Hematopoietic multipotent progenitor cell treated with erythropoietin and hydrocortisone succinate and interleukin-3 and kit ligand, for 17 days (in vitro differentiated cells): ENCODE data around the gene C10orf90.

Source experiments
- DNase-seq: peaks from one replicate; pipeline ENCODE4 v3.0.0-alpha.2; 2015; ENCODE audit warnings: low spot score

Gene C10orf90

DNA sequence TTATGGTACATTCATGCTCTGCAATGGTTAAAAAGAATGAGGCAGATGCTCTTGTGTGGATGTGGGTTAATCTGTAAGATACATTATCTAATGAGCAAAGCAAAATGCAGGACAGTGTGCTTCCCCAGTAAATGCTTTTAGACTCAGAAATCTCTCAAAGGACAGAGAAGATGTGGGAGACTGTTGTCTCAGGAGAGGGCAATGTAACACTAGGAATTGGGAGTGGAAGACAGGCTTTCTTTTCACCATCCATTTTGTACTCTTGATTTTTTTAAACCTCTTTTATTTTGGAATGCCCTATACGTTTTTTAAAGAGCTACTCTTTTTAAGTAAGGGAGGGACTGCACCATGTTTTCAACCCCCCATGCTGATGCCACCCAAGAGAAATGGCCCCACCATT is 204.7 kb downstream of the C10orf90 start:
- no peak for DNase-seq

DNA sequence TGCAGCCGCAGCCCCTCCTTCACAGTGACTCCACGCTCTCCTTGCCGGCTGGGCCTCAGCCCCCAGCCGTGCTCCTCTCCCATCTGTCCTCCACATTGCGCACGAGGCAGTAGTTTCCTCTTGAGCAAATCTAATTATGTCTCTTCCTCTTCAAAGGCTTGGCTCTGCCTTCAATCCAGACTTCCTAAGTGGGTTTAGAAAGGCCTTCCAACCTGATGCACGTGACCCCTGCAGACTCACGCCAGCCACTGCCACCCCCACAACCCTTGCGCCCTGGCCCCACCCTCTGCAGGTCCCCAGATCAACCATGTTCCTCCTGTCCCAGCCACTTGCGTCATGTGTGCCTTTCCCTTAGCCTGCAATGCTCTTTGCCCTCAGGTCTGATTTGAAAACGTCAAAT is 207.2 kb downstream of the C10orf90 start:
- no peak for DNase-seq

DNA sequence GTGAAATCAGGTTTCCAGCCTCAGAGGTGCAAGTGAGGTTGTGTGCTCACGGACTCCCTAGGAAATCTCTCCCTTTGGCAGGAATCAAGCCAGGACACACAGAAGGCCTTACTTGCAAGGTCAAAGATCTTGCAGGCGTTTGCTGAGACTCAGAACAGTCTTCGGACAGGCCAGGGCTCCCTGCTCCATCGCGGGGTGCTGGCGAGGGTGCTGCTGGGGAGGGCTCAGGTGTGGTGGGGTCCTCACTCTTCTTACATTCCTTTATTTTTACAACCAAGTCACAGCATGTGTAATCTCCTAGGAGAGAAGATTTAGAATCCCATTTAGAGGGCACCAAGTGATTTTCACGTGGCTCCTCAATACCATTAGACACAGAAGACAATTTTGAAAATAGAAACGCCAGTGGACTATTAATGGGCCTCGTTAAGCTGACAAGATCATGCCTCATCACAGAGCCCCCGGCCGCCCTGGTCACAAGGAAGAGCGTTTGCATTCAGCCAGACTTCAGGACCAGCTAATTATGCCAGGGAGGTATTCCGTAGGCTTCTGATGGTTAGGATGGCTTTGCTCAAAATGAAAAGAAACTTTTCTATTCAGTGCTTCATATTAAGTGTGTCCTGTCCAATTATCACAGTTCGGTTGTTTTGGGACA is 209.1 kb downstream of the C10orf90 start:
- no peak for DNase-seq

DNA sequence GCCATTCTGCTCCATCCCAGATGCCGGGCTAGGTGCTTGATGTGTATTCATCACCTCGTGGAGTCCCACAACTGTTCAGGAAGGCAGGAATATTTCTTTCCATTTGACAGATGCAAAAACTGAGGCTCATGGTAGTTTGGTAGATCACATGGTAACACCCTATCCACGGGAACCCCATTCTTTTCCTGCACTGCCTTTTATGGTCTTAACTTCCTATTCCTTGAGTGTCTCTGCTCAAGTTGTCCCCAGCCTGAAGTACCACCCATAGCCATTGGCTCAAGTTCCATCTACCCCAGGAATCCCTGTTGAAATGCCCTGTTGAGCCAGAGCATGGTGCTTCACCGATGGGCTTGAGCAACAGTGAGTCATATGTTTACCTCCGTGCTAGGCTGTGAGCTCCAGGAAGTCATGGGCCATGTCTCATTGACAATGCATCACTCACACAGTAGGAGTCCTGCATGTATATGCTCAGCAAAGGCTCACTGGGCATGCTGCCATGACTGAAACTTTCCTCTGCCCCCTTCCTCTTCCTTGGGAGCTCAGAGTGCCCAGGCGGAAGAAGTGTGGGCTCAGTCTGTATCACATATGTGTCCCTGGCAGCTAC is 210.5 kb downstream of the C10orf90 start:
- no peak for DNase-seq

DNA sequence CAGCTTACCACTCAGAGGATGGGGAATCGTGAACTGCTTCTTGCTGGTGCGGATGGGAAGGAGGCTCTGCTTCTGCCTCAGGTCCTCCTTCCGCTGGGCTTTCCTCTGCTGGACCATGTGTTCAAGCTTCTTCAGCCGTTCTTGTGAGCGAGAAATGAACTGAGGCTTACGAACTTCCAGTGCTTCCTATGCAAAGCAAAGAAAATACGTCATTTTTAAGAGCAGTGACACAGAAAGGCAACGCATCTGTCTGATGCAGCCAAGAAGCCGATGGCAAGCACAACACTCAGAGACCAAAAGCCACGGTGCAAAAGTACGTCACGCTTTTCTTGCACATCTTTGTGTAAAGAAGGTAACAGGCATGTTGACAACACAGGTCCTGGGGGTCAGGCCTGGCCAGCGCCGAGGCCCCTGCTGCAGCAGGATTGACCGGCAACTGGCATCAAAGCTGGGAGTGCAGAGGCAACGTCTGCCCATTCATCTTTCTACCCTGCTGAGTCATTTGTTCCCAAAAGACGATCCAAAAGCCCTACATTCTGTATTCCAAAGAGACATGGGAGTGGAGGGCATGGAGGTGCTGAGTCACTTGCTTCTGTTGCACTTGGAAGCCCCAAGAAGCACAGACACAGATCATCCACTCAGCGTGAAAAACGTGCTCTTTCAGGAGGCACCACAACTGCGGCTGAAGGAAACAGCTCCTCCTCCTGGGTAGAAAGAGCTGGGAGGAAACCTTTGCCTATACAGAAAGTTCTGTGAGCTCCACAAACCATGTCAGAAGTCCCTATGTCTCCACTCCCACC is 211.3 kb downstream of the C10orf90 start:
- DNase-seq: no peak

DNA sequence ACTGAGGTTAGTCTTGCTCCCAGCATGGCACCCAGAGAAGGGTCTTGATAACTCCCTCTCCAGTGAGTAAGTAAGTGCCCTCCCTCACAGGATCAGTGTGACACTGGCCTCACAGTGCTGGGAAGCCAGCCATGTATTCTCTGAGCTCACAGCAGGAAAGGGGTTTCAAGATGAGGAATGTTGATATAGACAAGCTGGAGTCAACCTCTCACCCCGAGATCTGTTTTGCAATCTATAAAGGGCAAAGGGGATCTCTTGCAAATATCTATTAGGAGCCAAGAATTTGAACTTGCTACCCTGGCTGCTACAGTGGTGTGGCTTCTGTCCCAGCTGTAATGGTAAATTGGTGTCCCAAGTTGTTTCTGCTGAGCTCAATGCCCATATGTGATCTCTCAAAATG is 212.0 kb downstream of the C10orf90 start:
- DNase-seq: no peak

DNA sequence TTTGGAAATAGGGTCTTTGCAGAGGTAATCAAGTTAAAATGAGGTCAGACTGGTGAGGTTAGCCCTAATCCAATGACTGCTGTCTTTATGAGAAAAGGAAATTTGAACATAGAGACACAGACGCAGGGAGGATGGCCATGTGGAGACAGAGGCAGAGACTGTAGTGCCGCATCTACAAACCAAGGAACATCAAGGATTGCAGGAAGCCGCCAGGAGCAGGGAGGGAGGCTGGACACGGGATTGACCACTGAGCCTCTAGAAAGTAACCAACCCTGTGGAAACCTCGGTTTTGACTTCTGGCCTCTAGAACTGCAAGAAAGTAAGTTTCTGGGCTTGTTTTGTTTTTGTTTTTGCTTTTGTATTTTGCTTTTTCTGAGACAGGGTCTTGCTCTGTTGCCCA is 213.9 kb downstream of the C10orf90 start:
- DNase-seq: no peak

DNA sequence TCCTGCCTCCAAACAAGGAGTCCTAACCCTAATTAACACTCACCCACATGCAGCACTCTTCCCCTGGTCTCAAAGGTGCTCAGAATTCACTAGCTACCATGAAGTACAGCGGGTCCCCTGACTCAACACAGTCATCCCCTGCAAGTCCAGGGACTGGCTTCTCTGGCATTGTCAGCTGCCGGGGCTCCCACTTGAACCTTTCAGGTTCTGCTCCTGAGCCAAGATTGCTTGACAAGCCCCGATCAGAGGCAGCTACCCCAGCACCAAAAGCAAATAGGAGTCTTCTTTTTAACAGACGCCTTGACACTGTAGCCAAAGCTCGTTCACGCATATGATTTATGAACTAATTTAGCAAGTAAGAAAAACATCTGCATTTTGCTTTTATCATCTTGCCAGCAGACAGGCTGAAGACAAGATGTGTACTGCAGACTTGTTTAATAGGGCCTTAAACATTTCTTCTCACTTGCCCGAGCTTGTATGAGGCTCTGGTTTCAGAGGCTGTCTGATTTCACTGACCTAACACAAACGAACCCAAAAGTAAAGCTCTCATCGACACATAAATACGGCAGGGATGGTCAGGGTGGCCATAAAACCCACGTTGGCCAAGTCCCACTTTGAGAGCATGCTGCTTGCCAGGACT is 214.6 kb downstream of the C10orf90 start:
- DNase-seq: no peak

DNA sequence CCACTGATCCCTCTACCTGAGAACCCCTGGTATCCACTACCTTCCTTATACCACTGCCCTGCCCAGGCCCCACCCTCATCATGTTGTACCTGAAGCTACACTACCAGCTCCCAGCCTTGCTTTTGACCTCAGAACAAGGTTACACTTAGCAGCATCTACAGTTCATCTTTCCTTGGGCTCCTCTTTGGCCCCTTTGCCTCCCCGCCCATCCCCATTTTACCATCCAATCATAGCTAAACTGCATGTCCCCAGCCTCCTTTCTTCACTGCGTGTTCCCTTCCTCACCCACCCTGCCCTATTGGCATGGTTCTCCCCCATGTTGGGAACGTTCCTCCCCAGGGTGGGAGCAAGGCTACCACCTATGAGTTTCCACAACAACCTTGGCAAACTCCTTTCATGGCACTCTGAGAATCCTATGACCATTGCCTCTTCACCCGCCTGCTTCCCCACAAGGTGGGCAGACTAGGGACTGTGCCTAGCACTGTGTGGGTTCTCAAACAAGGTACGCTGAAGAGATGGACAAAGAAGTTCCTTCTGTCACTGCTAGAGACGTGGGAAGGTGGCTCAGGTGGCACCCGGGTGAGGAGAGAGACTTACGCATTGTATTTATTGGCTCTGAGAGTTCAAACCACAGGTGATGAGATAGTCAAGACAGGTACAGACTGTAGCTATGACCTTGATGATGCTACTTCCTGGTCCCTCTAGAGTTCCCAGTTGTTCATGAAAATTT is 215.3 kb downstream of the C10orf90 start:
- DNase-seq: no peak

DNA sequence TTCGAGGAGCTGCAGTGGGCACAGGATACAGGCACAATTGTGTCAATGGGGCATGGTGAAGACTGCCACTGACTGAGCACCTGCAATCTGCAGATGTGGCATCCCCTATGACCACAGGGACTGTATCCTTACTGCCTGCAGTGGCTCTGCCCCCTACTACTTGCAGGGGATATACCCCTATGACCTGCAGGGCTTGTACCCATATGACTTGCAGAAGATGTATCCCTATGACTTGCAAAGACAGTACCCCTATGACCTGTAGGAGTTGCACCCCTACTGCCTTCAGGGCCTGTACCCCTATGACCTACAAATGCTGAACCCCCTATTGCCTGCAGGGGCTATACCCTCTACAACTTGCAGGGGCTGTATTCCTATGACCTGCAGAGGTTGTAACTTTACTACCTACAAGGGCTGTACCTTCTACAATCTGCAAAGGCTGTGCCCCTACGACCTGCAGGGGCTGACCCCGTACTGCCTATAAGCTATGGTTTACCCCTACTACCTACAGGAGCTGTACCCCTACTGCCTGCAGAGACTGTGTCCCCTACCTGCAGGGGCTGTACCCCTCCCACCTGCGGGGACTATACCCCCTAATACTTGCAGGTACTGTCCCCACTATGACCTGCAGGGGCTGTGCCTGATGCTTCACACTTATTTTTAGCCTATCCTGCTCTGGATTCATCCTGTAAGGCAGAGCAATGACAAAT is 216.3 kb downstream of the C10orf90 start:
- DNase-seq: no peak

DNA sequence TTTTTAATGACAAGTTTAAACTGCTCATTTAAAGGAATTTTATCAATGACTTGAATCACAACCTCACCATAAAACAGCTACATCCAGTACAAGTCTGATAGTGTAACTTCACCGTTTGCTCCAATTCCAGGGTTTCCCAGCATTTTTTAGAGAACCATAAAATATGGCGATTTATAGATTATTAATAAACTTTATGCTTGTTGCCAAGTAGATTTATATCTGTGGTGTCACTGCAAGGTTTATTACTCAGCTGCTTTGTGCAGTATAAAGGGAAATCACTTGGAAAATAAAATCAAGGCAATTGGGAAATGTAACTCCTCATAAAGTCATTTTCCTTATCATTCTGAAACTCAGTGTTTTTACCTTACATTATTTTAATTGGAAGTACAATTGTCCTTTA is 218.2 kb downstream of the C10orf90 start:
- DNase-seq: no peak

DNA sequence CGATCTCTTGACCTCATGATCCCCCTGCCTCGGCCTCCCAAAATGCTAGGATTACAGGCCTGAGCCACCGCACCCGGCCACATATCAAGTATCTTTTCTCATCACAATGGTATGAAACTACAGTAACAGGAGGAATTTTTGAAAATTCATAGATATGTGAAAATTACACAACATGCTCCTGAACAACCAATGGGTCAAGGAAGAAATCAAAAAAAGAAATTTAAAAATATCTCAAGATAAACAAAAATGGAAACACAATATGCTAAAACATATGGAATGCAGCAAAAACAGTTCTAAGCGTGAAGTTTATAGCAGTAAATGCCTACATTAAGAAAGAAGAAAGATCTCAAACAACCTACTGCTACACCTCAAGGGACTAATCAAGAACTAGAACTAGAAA is 222.4 kb downstream of the C10orf90 start:
- no peak for DNase-seq

DNA sequence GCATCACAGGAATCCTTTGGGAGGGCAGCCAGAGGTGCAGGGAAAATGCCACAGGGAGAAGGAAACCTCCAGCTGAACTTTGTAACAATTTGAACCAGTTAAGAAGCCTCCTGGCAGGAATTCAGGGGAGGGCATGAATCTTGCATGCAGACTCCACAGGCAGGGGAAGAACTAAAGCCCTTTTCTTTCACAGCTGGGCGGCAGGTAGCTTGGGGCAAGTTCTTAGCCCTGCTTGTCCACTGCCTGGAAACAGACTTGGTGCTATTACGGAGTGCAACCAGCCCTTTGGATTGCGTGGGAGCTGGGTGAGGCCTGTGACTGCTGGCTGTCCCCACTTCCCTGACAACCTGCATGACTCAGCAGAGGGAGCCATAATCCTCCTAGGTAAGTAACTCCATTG is 230.6 kb downstream of the C10orf90 start:
- no peak for DNase-seq

DNA sequence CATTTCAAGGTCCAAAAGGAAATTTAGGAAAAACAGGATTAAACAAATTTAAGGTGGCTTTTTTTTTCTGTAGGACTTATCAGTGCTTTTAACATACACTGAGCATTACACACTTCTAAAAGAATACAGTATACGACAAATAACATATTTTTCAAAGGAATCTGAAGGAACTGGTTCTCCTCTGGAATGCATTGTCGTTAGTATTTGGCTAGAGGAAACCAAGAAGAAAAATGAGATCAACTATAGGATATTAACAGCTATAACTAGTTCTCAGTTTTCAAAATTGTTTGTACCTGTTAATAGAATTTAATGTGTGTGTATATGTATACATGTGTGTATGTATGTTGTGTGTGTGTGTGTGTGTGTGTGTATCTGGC is 232.1 kb downstream of the C10orf90 start:
- no peak for DNase-seq

DNA sequence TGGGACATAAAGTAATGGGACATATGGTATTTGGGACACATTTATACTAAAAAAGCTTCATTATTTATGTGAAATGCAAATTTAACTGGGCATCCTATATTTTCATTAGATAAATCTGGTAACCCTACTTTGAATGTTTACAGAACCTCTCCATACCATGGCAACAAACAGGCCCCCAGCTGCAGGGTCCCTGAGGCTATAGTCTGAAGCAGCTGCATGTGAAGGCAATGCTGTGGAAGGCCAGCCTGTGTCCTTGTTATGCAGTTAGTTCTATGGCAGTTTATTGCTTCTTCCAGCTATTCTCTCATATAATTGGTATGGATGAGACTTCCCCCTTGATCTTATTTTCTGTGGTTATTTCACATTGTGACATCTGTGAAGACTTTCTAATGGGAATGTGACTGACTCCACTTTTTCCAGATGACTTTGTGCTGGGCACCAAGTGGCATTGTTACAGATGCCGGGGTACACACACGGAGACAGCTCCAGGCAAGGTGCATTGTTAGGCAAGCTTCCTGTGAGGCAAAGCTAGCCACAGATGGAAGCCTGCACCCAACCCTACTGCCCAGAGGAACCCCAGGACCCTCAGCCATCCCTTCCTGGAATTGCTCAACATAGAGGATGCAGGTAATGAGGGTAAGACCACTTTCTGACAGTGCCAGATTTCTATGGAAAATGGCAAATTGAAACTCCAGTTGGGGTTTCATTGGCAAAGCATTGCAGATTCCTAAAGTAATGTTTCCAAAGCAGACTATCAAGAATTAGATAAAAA is 232.7 kb downstream of the C10orf90 start:
- DNase-seq: no peak

DNA sequence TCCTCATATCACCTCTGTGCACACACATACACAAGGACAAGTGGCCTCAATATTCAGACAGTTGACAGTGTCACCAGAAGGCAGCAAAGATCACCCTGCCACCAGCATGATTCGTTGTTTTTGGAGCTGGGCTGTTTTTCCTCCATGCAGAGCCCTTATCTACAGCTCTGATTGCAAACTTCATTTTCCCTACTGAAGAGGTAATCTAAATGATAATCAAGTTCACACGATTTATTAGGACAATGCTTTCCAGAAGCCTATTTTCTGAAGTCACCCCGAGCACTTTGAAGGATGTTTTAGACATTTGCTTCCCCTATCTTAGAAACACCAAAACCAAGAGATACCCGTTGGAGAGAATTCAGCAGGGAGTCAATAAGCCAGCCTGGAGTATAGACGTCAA is 236.3 kb downstream of the C10orf90 start:
- DNase-seq: no peak

DNA sequence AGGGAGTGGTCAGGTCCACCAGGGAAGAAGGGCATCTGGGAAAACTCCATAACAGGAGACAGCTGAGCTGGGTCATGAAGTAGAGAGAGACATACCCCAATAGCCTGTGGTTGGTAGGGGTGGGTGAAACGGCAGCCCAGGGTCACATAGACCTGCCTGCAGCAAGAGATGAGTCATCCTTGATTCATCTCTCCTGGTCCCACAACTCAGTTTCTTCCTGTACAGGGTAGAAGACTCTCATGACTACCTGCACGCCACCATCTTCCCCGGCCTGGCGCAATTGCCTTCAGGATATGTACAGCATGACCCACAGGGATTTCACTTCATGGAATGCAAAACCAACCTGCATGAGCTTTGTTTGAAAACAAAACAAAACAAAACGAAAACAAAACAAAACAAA is 237.1 kb downstream of the C10orf90 start:
- no peak for DNase-seq

DNA sequence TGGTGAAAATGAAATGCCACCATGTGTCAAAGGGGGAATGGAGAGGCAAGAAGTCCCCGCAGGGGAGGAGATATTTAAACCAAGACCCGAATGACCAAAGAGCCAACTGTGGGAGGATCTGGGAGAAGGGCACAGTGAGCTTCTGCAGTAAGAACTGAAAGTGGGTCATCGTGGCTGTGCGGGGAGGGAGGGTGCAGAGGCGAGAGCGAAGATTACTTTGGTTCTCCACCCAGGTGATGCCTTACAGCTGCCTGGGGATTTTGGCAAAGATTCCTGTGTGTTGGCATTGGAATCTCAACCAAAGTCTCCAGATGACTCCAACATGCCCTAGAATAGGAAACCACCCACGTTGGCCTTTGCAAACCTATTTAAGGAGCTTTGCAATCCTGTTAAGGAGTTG is 238.0 kb downstream of the C10orf90 start:
- DNase-seq: no peak

DNA sequence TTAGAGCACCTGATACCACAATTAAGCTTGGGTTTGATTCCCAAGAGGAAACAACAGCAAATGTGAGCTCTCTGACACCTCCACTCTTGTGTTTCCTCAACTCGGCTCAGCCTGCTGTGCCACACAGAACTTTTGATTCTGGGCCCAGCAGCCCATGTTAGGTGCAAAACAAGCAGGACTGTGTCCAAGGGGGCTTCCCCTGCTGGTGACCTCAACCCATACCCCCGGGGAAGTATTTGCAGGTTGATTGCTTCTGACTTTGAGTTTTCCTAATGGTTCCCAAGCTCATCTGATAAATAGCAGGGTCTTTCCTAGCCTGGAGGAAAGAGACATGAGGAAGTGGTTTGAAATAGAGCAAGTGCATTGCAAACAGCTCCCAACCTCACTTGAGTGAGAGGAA is 238.7 kb downstream of the C10orf90 start:
- no peak for DNase-seq

DNA sequence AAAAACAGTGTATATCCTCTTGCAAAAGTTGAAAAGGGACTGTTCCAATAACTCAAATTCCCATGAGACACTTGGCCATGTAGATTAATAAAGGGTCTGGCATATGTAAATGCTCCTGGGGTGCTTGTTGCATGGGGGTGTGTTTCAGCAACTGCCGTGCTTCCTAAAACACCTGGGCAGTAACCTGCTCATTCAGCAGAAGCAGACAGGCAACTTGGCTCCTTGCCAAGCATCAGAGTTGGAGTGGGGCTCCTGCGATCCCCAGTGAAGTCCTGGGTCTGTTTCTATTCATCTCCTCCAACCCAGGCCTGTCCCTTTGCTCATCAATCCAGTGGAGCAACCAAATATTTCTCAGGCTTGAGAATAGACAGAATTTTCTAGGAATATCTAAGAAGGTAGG is 240.0 kb downstream of the C10orf90 start:
- no peak for DNase-seq

DNA sequence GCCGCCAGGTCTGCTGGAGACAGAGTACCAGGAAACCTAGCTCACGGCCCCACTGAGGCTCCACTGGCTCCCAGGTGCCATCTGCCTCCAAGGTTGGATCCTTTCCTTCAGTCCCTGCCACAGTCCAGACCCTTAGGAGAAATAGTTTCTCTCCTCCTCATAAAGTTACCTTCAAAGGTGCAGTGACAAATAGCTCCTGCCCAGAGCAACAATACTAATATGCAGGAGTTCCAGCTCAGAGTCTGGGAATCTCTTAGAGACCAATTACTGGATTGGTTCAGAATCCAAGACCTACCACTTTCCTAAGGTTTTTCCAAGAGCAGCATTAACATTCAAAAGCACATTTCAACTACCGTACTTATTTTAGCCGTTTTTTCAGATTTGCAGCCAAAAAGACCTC is 241.2 kb downstream of the C10orf90 start:
- no peak for DNase-seq
